Measurements from ENCODE around the gene EDIL3. TPM values are rescaled to one million over a fixed set of nuclear protein-coding genes. Genes with fewer than 3 reads are reported as not detected.
A peak's percentile ranks its signal among the peaks of the same experiment; 100 is the strongest.

Gene EDIL3
- total RNA-seq, 6 experiments from 2014 or later = 3.0 to 52.7 (median 47.5) TPM

- Mint-ChIP-seq H3K9me3 (no peaks in the 10 kb centered on the region; the same call in 1 of the 2 replicates), H3K27ac (peak overlapping the region; percentile 55; the same call in 1 of the 2 replicates), H3K4me1 (ENCODE audit: low read depth) (peaks cover 17% of the 10 kb centered on the region; the same call in 1 of the 2 replicates), H3K4me3 (peak overlapping the region; percentile 73; the same call in 1 of the 2 replicates), H3K27me3 (ENCODE audit: insufficient read depth) (peaks cover 3% of the 10 kb centered on the region; the same call in 1 of the 2 replicates), H3K36me3 (ENCODE audit: low read depth) (no peaks in the 10 kb centered on the region; the same call in 1 of the 2 replicates)
- TF ChIP-seq CTCF (IDR thresholded peaks at IDR 0.05) = no peak
- DNase-seq = no peak
Measured at GRCh38 chr5:84378420-84378819, 6.3 kb downstream of the EDIL3 start.

GRCh38 chr5:84376346-84376745 is 8.3 kb downstream of the EDIL3 start:
- no peak for DNase-seq
- Mint-ChIP-seq H3K4me1 (ENCODE audit: low read depth) (peaks cover 28% of the 10 kb centered on the region; the same call in 1 of the 2 replicates), H3K27me3 (ENCODE audit: insufficient read depth) (no peaks in the 10 kb centered on the region), H3K4me3 (no peak overlapping the region), H3K27ac (no peak overlapping the region), H3K9me3 (peaks cover 5% of the 10 kb centered on the region; the same call in 1 of the 2 replicates), H3K36me3 (ENCODE audit: low read depth) (no peaks in the 10 kb centered on the region; the same call in 1 of the 2 replicates)
- TF ChIP-seq CTCF (IDR thresholded peaks at IDR 0.05) = no peak

GRCh38 chr5:84374568-84374967 is 10.1 kb downstream of the EDIL3 start:
- Mint-ChIP-seq H3K4me1 (ENCODE audit: low read depth) (peaks cover 28% of the 10 kb centered on the region; the same call in 1 of the 2 replicates), H3K9me3 (peaks cover 5% of the 10 kb centered on the region; the same call in 1 of the 2 replicates), H3K36me3 (ENCODE audit: low read depth) (no peaks in the 10 kb centered on the region; the same call in 1 of the 2 replicates), H3K27me3 (ENCODE audit: insufficient read depth) (no peaks in the 10 kb centered on the region), H3K4me3 (no peak overlapping the region; the same call in 1 of the 2 replicates), H3K27ac (no peak overlapping the region)
- no peak for DNase-seq
- TF ChIP-seq CTCF (IDR thresholded peaks at IDR 0.05) = no peak

GRCh38 chr5:84373506-84373905 is 11.2 kb downstream of the EDIL3 start:
- H3K4me3 Mint-ChIP-seq = peak overlapping the region; percentile 9; the same call in 1 of the 2 replicates
- H3K9me3 Mint-ChIP-seq = peaks cover 5% of the 10 kb centered on the region; the same call in 1 of the 2 replicates
- peaks cover 22% of the 10 kb centered on the region; the same call in 1 of the 2 replicates for H3K4me1 Mint-ChIP-seq (ENCODE audit: low read depth)
- no peak for TF ChIP-seq CTCF (IDR thresholded peaks at IDR 0.05)
- DNase-seq = no peak
- no peaks in the 10 kb centered on the region for H3K27me3 Mint-ChIP-seq (ENCODE audit: insufficient read depth)
- H3K36me3 Mint-ChIP-seq (ENCODE audit: low read depth) = no peaks in the 10 kb centered on the region; the same call in 1 of the 2 replicates
- no peak overlapping the region; the same call in 1 of the 2 replicates for H3K27ac Mint-ChIP-seq

- DNase-seq = no peak
- H3K9me3 Mint-ChIP-seq = peaks cover 14% of the 10 kb centered on the region; the same call in 1 of the 2 replicates
- no peaks in the 10 kb centered on the region for H3K27me3 Mint-ChIP-seq (ENCODE audit: insufficient read depth)
- no peak overlapping the region; the same call in 1 of the 2 replicates for H3K27ac Mint-ChIP-seq
- peaks cover 7% of the 10 kb centered on the region; the same call in 1 of the 2 replicates for H3K36me3 Mint-ChIP-seq (ENCODE audit: low read depth)
- TF ChIP-seq CTCF (IDR thresholded peaks at IDR 0.05) = no peak
- H3K4me1 Mint-ChIP-seq (ENCODE audit: low read depth) = peaks cover 20% of the 10 kb centered on the region; the same call in 1 of the 2 replicates
- H3K4me3 Mint-ChIP-seq = no peak overlapping the region
Measured at GRCh38 chr5:84372066-84372695, 12.5 kb downstream of the EDIL3 start.

Data from HFFc6 (cell line).